K562 (cell line): ENCODE data around the gene CLPSL2. TPM values are rescaled to one million over a fixed set of nuclear protein-coding genes. Genes with fewer than 3 reads are reported as not detected.
A peak's percentile ranks its signal among the peaks of the same experiment; 100 is the strongest.

Source experiments
- CBX2 ChIP-seq: fragments of 200-600 bp; sonication (generic); IDR thresholded peaks from one replicate; pipeline ENCODE4 v1.6.1; 2012; ENCODE audit warnings: mild to moderate bottlenecking, low read length, inconsistent platforms; ENCODE audit not compliant: insufficient read depth, poor library complexity, severe bottlenecking
- CHCHD3 ChIP-seq: fragments of 250-450 bp; sonication (Bioruptor Pico); IDR thresholded peaks from 2 replicates; pipeline ENCODE4 v2.1.2; 2022; ENCODE audit warnings: mild to moderate bottlenecking
- CREB3 ChIP-seq: fragments of 450-650 bp; conservative IDR thresholded peaks from 2 replicates; pipeline ENCODE4 v1.6.1; 2016; ENCODE audit warnings: missing genetic modification characterization, low read depth, mild to moderate bottlenecking, missing compliant biosample characterization, moderate library complexity
- EZH2 ChIP-seq: IDR thresholded peaks from 2 replicates; pipeline ENCODE4 v1.6.1; 2012; ENCODE audit warnings: low read depth, mild to moderate bottlenecking, inconsistent platforms, low read length, borderline replicate concordance
- FOS ChIP-seq: IDR thresholded peaks from 3 replicates; pipeline ENCODE4 v1.6.1; 2011; ENCODE audit not compliant: insufficient read length; ENCODE audit errors: extremely low read depth
- FUS ChIP-seq: fragments of 200-400 bp; formaldehyde crosslinking; optimal IDR thresholded peaks from 2 replicates; pipeline ENCODE3; 2017; ENCODE audit warnings: low read depth, low read length
- HDAC2 ChIP-seq: fragments of 450-650 bp; IDR thresholded peaks from 2 replicates; pipeline ENCODE4 v1.6.1; 2016; ENCODE audit warnings: mild to moderate bottlenecking
- HLTF ChIP-seq: fragments of 450-650 bp; IDR thresholded peaks from 2 replicates; pipeline ENCODE4 v1.6.1; 2016
- KLF13 ChIP-seq: fragments of 450-650 bp; IDR thresholded peaks from 2 replicates; pipeline ENCODE4 v1.6.1; 2016; ENCODE audit warnings: missing genetic modification characterization, low read depth, mild to moderate bottlenecking, missing compliant biosample characterization, moderate library complexity, borderline replicate concordance
- KLF6 ChIP-seq: fragments of 250-450 bp; sonication (Bioruptor Pico); IDR thresholded peaks from 2 replicates; pipeline ENCODE4 v1.4.0; 2020; ENCODE audit warnings: mild to moderate bottlenecking, moderate library complexity, borderline replicate concordance
- PHF21A ChIP-seq: fragments of 450-650 bp; IDR thresholded peaks from 2 replicates; pipeline ENCODE4 v1.6.1; 2017; ENCODE audit warnings: low read depth, borderline replicate concordance
- POLR2AphosphoS2 ChIP-seq: IDR thresholded peaks from 2 replicates; pipeline ENCODE4 v1.6.1; 2012; ENCODE audit warnings: low read length, improper control_type of control experiment
- TFAP4 ChIP-seq: sonication (generic); formaldehyde crosslinking; IDR thresholded peaks from 2 replicates; pipeline ENCODE4 v1.8.0; 2022; ENCODE audit warnings: missing genetic modification reagents, mild to moderate bottlenecking, moderate library complexity, borderline replicate concordance
- ZBTB1 ChIP-seq: sonication (generic); formaldehyde crosslinking; IDR thresholded peaks from 2 replicates; pipeline ENCODE4 v1.8.1; 2023; ENCODE audit warnings: missing genetic modification reagents, low read depth, mild to moderate bottlenecking, borderline replicate concordance
- ZBTB43 ChIP-seq: sonication (generic); formaldehyde crosslinking; IDR thresholded peaks from 2 replicates; pipeline ENCODE4 v1.8.0; 2023; ENCODE audit warnings: mild to moderate bottlenecking, missing genetic modification reagents
- ZBTB7A ChIP-seq: IDR thresholded peaks from 2 replicates; pipeline ENCODE4 v1.6.1; 2011; ENCODE audit warnings: low read depth, mild to moderate bottlenecking, low read length, moderate library complexity, borderline replicate concordance; ENCODE audit not compliant: control insufficient read depth
- ZFP1 ChIP-seq: fragments of 450-650 bp; formaldehyde crosslinking; IDR thresholded peaks from 2 replicates; pipeline ENCODE4 v1.4.0; 2020; ENCODE audit warnings: mild to moderate bottlenecking, mixed read lengths
- ZNF143 ChIP-seq: sonication (generic); formaldehyde crosslinking; IDR thresholded peaks from 2 replicates; pipeline ENCODE4 v1.9.0; 2022; ENCODE audit warnings: mild to moderate bottlenecking, missing genetic modification reagents
- ZNF23 ChIP-seq: fragments of 250-450 bp; sonication (Bioruptor Pico); IDR thresholded peaks from 2 replicates; pipeline ENCODE4 v1.4.0; 2020; ENCODE audit warnings: mild to moderate bottlenecking
- ZNF41 ChIP-seq: fragments of 250-450 bp; sonication (Bioruptor Pico); conservative IDR thresholded peaks from 2 replicates; pipeline ENCODE4 v1.4.0; 2020; ENCODE audit warnings: mild to moderate bottlenecking
- polyA plus RNA-seq, 8 experiments: library from polyadenylated mRNA; depleted of rRNA in 4 of 8; stranded (reverse) in 5 of 8; unstranded in 3 of 8; fragments of >200 nt; fragmentation: Nextera tagmentation in 2 of 8; fragmentation: Illumina TruSeq in 1 of 8; extraction: Ambion mirVana in 2 of 8; extraction: Trizol in 1 of 8; gene quantifications; 2 replicates each; pipeline versions ENCODE4 v1.2.1 to v1.2.3, GENCODE V29; 2011 to 2014; ENCODE audit warnings: inconsistent platforms in 1 of 8, missing spikeins in 1 of 8
- total RNA-seq, 7 experiments: library from RNA; depleted of rRNA in 6 of 7; stranded (reverse); fragments of >200 nt in 6 of 7; fragmentation: Illumina TruSeq in 2 of 7; extraction: Trizol in 2 of 7; gene quantifications; 2 replicates each; pipeline versions ENCODE4 v1.2.1 to v1.2.3, GENCODE V29; 2011 to 2021; ENCODE audit warnings: low replicate concordance in 1 of 7
- TF ChIP-seq, protein P1 (sequence below): IDR thresholded peaks from 2 replicates; pipeline ENCODE4 v1.6.1; 2016; ENCODE audit warnings: missing genetic modification characterization, missing compliant biosample characterization
- TF ChIP-seq, protein P2 (sequence below): fragments of 250-450 bp; sonication (Bioruptor Pico); IDR thresholded peaks from 2 replicates; pipeline ENCODE4 v1.6.1; 2021; ENCODE audit warnings: mild to moderate bottlenecking

CLPSL2 gene
- total and polyA plus RNA-seq, 9 of the 15 experiments (the other 6 are each of a cell fraction or from before 2014, with no cell fraction given), result not detected

DNA sequence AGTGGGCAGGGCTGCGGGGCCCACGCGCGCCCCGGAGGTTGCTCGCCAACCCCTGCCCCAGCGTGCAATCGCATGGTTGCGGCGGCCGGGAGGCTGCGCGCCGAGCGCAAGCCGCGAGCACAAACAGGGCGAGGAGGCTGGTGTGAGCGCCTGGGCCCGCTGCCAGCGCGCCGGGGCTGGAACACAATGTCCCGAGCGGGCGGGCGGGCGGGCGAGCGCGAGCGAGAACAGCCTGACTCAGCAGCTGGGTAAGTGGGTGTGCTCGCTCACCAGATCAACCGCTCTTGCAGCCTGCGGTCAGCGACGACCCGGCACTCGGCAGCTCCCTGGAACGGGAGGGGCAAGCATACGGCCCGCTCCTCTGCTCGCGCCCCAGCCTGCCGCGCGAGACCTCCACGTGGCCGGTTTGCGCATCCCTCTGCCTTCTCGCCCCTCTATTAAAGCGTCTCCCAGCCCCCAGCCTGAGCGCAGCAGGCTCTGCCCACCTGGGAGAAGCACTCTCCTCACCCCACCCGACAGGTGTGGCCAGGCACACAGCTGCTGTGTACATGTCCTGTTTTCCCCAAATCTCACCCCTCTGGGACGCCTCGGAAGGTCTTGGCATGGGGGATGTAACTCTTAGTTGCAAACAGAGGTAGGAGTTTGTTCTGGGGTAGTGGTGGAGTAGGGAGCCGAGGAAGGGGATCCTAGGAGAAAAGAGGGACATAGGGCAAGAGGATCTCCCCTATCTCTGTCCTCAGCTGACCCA is 48.3 kb upstream of the CLPSL2 start (continued):
- TF ChIP-seq CREB3 (tag), result peak; percentile 94
- peak; percentile 96 for TF ChIP-seq TFAP4 (CRISPR knock-in tag)
- TF ChIP-seq ZBTB43, result no peak; the same call in 1 of the 2 replicates
- TF ChIP-seq, protein P1, sequence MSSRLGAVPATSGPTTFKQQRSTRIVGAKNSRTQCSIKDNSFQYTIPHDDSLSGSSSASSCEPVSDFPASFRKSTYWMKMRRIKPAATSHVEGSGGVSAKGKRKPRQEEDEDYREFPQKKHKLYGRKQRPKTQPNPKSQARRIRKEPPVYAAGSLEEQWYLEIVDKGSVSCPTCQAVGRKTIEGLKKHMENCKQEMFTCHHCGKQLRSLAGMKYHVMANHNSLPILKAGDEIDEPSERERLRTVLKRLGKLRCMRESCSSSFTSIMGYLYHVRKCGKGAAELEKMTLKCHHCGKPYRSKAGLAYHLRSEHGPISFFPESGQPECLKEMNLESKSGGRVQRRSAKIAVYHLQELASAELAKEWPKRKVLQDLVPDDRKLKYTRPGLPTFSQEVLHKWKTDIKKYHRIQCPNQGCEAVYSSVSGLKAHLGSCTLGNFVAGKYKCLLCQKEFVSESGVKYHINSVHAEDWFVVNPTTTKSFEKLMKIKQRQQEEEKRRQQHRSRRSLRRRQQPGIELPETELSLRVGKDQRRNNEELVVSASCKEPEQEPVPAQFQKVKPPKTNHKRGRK (tag), result no peak
- no peak for TF ChIP-seq ZNF23
- no peak for TF ChIP-seq ZNF41 (CRISPR knock-in tag)
- no peak for TF ChIP-seq EZH2
- no peak for TF ChIP-seq CBX2
- TF ChIP-seq, protein P2, sequence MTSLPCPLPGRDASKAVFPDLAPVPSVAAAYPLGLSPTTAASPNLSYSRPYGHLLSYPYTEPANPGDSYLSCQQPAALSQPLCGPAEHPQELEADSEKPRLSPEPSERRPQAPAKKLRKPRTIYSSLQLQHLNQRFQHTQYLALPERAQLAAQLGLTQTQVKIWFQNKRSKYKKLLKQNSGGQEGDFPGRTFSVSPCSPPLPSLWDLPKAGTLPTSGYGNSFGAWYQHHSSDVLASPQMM (CRISPR knock-in tag), result no peak
- TF ChIP-seq KLF6 (CRISPR knock-in tag), result no peak
- no peak for TF ChIP-seq CHCHD3 (CRISPR knock-in tag)
- peak; percentile 83; the same call in 1 of the 2 replicates for TF ChIP-seq ZBTB1 (CRISPR knock-in tag)
- TF ChIP-seq PHF21A, result no peak
- peak; percentile 85 for TF ChIP-seq ZBTB7A
- no peak for TF ChIP-seq POLR2AphosphoS2
- TF ChIP-seq FOS, result no peak
- TF ChIP-seq FUS, result no peak
- TF ChIP-seq ZFP1 (CRISPR knock-in tag), result no peak
- TF ChIP-seq KLF13 (tag), result peak; percentile 72; the same call in 1 of the 2 replicates
- peak; percentile 57; the same call in 1 of the 2 replicates for TF ChIP-seq ZNF143
- TF ChIP-seq HLTF, result peak; percentile 69; the same call in 1 of the 2 replicates
- peak; percentile 67 for TF ChIP-seq HDAC2
